HG02763 (cell line): ENCODE measurements around the gene HECTD2.
"Not testable (repeated sequence)": the region's sequence is repeated elsewhere in the genome, so short reads cannot be mapped to it uniquely, and the experiment has no call there.

Experiments
- ATAC-seq: cut with Tn5 transposase; IDR thresholded peaks from one replicate; pipeline ENCODE4 v1.9.1; 2021; ENCODE audit warnings: mild to moderate bottlenecking, moderate library complexity; ENCODE audit not compliant: unreplicated experiment

The HECTD2 gene

DNA sequence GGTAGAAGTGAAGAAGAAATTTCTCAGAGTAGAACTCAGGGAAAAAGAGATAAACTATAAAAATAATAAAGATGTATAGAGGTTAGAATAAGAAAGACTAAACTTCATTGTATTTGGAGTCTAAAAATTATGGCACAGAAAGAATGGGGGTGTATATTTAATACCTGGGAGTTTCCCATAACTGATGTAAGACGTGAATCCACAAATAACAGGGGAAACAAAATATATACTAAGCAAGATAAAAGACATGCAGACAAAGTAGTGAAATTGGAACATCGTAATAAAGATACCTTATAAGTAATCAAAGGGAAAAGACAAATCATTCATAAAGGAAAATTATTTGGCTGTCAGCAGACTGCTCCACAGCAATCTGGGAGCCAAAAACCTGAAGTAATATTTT, 62.8 kb downstream of the HECTD2 start:
- ATAC-seq = no peak

- ATAC-seq = no peak
Observed at GRCh38 chr10:91474009-91474408, 63.9 kb downstream of the HECTD2 start.

GRCh38 chr10:91477236-91477635, 67.1 kb downstream of the HECTD2 start:
- ATAC-seq = no peak

DNA sequence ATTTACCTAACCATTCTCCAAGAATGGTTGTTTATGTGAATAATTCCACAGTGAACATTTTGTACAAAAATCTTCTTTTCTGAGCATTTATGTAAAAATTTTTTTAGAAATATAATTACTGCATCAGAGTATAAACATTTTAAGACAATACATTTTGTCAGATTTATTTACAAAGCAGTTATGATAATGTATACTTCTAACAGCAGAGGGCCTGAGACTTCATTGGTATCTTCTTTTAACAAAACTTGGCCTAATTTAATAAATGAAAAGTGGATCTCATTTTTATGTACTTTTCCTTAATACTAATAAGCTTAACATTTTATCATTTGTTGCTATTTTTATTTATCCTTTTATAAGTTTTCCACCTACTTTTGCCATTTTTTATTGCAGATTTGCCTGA, 69.4 kb downstream of the HECTD2 start:
- ATAC-seq = no peak

GRCh38 chr10:91487911-91488582, 77.9 kb downstream of the HECTD2 start:
- no peak for ATAC-seq

DNA sequence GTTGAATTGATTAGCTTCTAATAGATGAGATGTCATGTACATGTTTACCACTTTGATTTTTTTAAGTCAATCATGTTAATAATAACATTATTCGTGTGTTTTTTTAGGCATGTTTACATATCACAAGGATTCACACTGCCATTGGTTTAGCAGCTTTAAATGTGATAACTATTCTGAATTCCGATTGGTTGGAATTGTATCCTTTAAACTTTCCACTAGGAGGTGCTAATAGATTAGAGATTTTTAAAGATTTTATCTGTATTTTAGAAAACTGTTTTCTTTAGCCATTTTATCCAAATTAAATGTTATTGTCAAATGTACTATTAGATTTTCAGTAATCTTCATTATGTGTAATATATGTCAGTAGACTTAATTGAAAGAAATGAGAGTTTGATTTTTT, 83.2 kb downstream of the HECTD2 start:
- ATAC-seq = no peak

GRCh38 chr10:91495402-91495801, 85.3 kb downstream of the HECTD2 start:
- ATAC-seq = no peak

DNA sequence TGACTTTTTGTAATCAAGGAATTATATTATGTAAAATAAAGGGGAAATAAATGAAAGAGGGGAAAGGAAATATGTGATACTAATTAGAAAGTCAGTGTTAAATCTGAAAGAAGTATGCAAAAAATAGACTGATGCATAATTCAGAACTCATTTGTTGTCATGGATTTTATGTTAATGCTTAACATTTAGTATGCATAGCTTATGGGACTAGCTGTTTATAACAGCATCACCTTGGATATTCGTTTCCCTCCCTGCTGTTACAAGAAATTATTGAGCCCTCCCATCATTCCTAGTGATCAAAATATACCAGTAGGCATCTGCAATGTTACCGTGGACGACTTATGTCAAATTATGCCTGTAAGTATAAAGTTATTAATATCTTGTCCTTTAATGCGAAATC, 85.9 kb downstream of the HECTD2 start:
- no peak for ATAC-seq

GRCh38 chr10:91511549-91512330, 101.6 kb downstream of the HECTD2 start:
- ATAC-seq = no peak

DNA sequence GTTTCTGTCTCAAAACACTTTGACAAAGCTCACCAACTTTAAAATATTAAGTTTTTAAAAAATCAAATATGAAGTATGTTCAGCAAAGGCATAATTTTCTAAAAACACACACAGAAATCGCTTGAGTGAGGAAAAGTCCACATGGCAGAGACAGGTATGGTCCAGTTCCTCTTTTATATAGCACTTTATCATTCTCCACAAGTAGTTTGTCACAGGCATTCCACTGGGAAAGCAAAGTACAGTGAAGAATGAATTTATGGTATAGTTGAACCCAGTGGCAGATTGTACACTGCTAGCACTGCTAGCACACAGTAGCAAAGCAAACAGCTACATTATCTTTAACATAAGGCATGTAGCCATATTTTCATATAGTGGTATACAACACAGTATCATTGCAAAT, 102.3 kb downstream of the HECTD2 start:
- no peak for ATAC-seq

GRCh38 chr10:91513598-91514424, 103.7 kb downstream of the HECTD2 start:
- no peak for ATAC-seq

- ATAC-seq = no peak
Observed at GRCh38 chr10:91514787-91515186, 104.6 kb downstream of the HECTD2 start.

DNA sequence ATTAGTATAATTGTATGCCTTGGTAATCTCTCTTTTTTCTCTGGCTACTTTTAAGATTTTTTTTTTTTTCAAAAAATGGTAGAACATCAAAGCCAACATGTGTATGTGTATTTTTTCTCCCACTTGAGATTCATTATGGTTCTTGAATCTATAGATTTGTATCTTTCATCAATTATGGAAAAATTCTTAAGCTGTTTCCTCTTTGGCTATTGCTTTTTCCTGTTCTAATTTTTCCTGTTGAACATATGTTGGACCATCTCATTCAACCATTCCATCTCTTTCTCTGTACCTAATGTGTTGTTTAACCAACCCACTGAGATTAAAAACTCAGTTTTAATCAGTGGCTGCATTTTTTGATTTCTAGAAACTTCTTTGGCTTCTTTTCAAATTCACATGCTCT, 107.2 kb downstream of the HECTD2 start:
- ATAC-seq = no peak

DNA sequence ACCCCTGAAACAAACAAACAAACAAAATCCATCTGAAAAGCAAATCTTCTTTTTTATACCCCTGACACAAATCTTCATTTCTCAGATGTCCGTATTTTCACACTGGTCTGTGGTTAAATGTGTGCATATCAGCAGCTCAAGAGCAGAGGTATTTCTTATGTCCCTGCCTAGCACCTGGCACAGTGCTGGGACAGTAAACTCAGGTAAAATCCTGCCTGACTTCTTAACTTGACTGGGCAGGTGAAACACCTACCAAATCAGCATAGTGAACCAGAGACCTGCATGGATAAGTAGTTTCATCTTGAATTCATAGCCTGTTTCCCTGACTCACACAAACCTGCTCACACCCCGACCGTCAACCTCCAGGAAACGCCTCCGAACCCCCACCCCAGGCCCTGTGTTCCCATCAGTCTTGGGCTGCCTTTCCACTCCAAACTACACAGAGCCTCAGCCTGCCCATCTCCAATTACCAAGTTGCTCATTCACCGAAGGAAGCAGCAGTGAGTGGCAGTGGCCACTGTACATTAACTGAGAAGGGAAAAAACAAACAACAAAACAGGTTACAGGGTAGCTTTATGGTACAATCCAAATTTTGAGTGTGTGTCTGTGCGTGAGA, 109.9 kb downstream of the HECTD2 start:
- no peak for ATAC-seq

DNA sequence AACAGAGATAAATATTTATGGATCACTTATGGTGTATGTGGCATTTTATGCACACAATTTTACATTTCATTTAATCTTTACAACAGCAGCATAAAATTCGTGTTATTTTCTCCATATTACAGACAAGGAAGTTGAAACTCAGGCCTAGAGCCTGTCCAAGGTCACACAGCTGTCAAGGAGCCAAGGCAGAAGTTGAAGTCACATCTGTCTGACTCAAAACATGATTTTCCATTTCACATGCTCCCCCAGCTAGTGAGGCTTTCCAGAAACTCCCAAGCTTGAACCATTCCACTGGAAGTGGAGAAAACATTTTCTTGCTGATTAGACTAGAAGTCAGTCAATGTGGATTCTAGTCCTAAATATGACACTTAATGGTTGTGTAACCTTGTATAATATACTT, 110.5 kb downstream of the HECTD2 start:
- no peak for ATAC-seq

DNA sequence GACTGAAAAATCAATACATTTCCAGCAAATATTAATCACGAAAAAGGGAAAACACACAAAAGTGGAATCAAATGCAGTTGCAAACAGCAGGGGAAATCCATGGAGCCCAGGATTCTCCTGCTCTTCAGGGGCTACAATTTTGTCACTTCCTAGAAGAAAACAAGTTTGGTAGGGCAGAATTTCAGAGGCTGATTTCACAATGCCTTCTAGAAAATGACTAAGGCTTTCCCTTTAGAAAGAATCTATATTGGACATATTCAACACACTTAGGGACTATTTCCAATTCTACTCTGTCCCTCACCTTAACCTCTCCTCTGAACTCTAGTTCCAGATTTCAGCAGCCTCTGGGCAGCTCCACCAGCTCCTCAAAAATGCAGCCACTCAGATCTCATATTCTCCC, 111.3 kb downstream of the HECTD2 start:
- ATAC-seq = no peak

GRCh38 chr10:91525896-91526712, 116.0 kb downstream of the HECTD2 start:
- ATAC-seq = no peak

GRCh38 chr10:91528080-91528479, 117.9 kb downstream of the HECTD2 start:
- ATAC-seq = no peak

DNA sequence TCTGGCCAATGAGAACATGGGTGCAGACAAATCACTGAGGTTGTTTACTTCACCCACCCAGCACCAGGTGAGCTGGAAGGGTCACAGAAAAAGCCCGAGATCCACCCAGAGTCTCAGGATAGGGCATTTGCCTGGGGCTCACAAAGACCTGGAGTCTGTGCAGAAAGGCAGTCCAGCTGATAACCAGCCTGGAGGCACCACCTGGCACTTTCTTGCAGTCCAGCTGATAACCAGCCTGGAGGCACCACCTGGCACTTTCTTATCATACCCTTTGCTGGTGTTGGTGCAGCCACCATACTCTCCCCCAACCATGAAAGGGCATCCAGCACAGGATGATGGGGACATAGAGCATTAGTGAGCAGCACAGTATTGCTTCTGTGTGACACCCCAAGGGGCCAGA, 118.6 kb downstream of the HECTD2 start:
- no peak for ATAC-seq

DNA sequence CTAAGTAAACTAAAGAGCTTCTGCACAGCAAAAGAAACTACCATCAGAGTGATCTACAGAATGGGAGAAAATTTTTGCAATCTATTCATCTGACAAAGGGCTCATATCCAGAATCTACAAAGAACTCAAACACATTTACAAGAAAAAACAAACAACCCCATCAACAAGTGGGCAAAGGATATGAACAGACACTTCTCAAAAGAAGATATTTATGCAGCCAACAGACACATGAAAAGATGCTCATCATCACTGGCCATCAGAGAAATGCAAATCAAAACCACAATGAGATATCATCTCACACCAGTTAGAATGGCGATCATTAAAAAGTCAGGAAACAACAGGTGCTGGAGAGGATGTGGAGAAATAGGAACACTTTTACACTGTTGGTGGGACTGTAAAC, 124.6 kb downstream of the HECTD2 start:
- ATAC-seq = not testable (repeated sequence)
